HepG2 (cell line): ENCODE results near the gene DGKD. TPM values are rescaled to one million over a fixed set of nuclear protein-coding genes. Genes with fewer than 3 reads are reported as not detected.

ENCODE experiments used
- ATAC-seq: fragments of 200-7000 bp; cut with Tn5 transposase; 3 replicates; pipeline ENCODE4 v1.9.1; 2020; ENCODE audit warnings: mild to moderate bottlenecking, moderate library complexity
- BruUV-seq: library from RNA; stranded (reverse); fragments of 400-500 nt; replicated peaks from 2 replicates; lab custom pipeline; 2021; lab: Mats Ljungman, UMichigan
- CTCF ChIA-PET: fragments of 300-600 bp; formaldehyde crosslinking; extraction: SDS; loops from one replicate; lab custom pipeline; 2021; ENCODE audit warnings: low total read pairs, inconsistent platforms, low intra/inter-chr PET ratio; lab: Yijun Ruan, JAX
- POLR2A ChIA-PET: fragments of 350-600 bp; sonication (Branson Sonifier 250); formaldehyde crosslinking; loops from one replicate; lab custom pipeline; 2020; ENCODE audit warnings: antibody characterized with exemption, inconsistent platforms; lab: Yijun Ruan, JAX
- DNase-seq: peaks from one replicate; pipeline ENCODE4 v3.0.0-alpha.2; 2015; ENCODE audit warnings: low spot score
- FAIRE-seq: peaks from 3 replicates; lab custom pipeline; 2011; peaks lifted over from hg19 to GRCh38; lab: Jason Lieb, UNC
- H2AFZ ChIP-seq: one replicate; pipeline ENCODE4 v1.6.1; 2011; ENCODE audit warnings: low read length, inconsistent platforms
- H3K27ac ChIP-seq: fragments of 300-600 bp; 3 replicates; pipeline ENCODE4 v1.8.0; 2011; ENCODE audit warnings: mixed run types, mild to moderate bottlenecking, mixed read lengths, low read length, inconsistent platforms; ENCODE audit not compliant: insufficient read depth; ENCODE audit errors: extremely low read length
- H3K27me3 ChIP-seq, 2 experiments: fragments of 200-600 bp in 1 of 2; 2 replicates in 1 of 2; 3 replicates in 1 of 2; pipeline versions ENCODE4 v1.6.0 to v1.8.0; 2011; ENCODE audit warnings: low read length in 2 of 2, mild to moderate bottlenecking in 2 of 2, moderate library complexity in 2 of 2, inconsistent platforms in 1 of 2; ENCODE audit not compliant: insufficient read depth in 2 of 2, control insufficient read depth in 1 of 2
- H3K36me3 ChIP-seq, 2 experiments: fragments of 200-600 bp in 1 of 2; replicated peaks in 1 of 2; 2 replicates in 1 of 2; 3 replicates in 1 of 2; pipeline versions ENCODE4 v1.5.1 to v1.8.0; 2011; ENCODE audit warnings: low read length in 2 of 2, inconsistent platforms in 1 of 2; ENCODE audit not compliant: insufficient read depth in 2 of 2, control insufficient read depth in 1 of 2
- H3K4me1 ChIP-seq: 2 replicates; pipeline ENCODE4 v1.5.1; 2012; ENCODE audit warnings: low read length, inconsistent platforms; ENCODE audit not compliant: insufficient read depth
- H3K4me2 ChIP-seq: 2 replicates; pipeline ENCODE4 v1.6.0; 2011; ENCODE audit warnings: low read depth, low read length, inconsistent platforms
- H3K4me3 ChIP-seq, 3 experiments: fragments of 200-600 bp in 1 of 3; sonication (generic), shearing (Covaris generic) in 1 of 3; replicated peaks in 1 of 3; 2 replicates each; pipeline ENCODE4 v1.5.1; 2011 to 2016; ENCODE audit warnings: low read length in 3 of 3, inconsistent platforms in 2 of 3, low read depth in 2 of 3, mild to moderate bottlenecking in 2 of 3, control low read depth in 1 of 3, mixed read lengths in 1 of 3; ENCODE audit not compliant: insufficient read depth in 1 of 3
- H3K79me2 ChIP-seq: one replicate; pipeline ENCODE4 v1.6.1; 2011; ENCODE audit warnings: low read length, inconsistent platforms; ENCODE audit not compliant: insufficient read depth
- H3K9ac ChIP-seq: 2 replicates; pipeline ENCODE4 v1.6.0; 2011; ENCODE audit warnings: mild to moderate bottlenecking, low read depth, low read length, inconsistent platforms; ENCODE audit not compliant: insufficient read depth
- H3K9me3 ChIP-seq: 2 replicates; pipeline ENCODE4 v1.5.1; 2012; ENCODE audit warnings: mild to moderate bottlenecking, low read length
- H4K20me1 ChIP-seq: 2 replicates; pipeline ENCODE4 v1.6.0; 2011; ENCODE audit warnings: inconsistent platforms, mild to moderate bottlenecking, low read length, moderate library complexity; ENCODE audit not compliant: insufficient read depth
- CSRNP1 ChIP-seq: sonication (generic); formaldehyde crosslinking; IDR thresholded peaks from 2 replicates; pipeline ENCODE4 v1.8.1; 2023; ENCODE audit warnings: mild to moderate bottlenecking, missing genetic modification reagents
- CTCF ChIP-seq: sonication (generic); formaldehyde crosslinking; IDR thresholded peaks from 2 replicates; pipeline ENCODE4 v1.5.0; 2020; ENCODE audit warnings: mild to moderate bottlenecking, missing genetic modification reagents, moderate library complexity
- HDAC1 ChIP-seq: sonication (generic); formaldehyde crosslinking; IDR thresholded peaks from 2 replicates; pipeline ENCODE4 v1.5.1; 2020; ENCODE audit warnings: mild to moderate bottlenecking, missing genetic modification reagents
- PITX1 ChIP-seq: sonication (generic); formaldehyde crosslinking; IDR thresholded peaks from 2 replicates; pipeline ENCODE4 v1.5.1; 2020; ENCODE audit warnings: mild to moderate bottlenecking, missing genetic modification reagents
- SMC3 ChIP-seq: IDR thresholded peaks from 2 replicates; pipeline ENCODE4 v1.6.1; 2011; ENCODE audit warnings: low read length, improper control_type of control experiment
- STAG1 ChIP-seq: sonication (generic); formaldehyde crosslinking; IDR thresholded peaks from 2 replicates; pipeline ENCODE4 v1.4.0; 2020; ENCODE audit warnings: missing genetic modification reagents
- TFDP1 ChIP-seq: IDR thresholded peaks from 2 replicates; pipeline ENCODE4 v1.6.1; 2016; ENCODE audit warnings: missing compliant biosample characterization, missing genetic modification reagents, borderline replicate concordance
- ZSCAN30 ChIP-seq: sonication (generic); formaldehyde crosslinking; IDR thresholded peaks from 2 replicates; pipeline ENCODE4 v1.5.0; 2020; ENCODE audit warnings: mild to moderate bottlenecking, missing genetic modification reagents
- in situ Hi-C: cut with HindIII; loops from 2 replicates; pipeline ENCODE4 v1.10.0; 2017; ENCODE audit warnings: low pct_unique_long_range_greater_than_20kb; ENCODE audit not compliant: extremely low pct_ligation_motif_present
- intact Hi-C: fragments of 100-400 bp; cut with micrococcal nuclease; formaldehyde crosslinking; loops from one replicate; pipeline ENCODE4 v1.10.0; 2022; ENCODE audit not compliant: unreplicated experiment
- polyA plus RNA-seq, 8 experiments: library from polyadenylated mRNA; depleted of rRNA in 3 of 8; stranded (reverse) in 7 of 8; unstranded in 1 of 8; fragments of >200 nt; fragmentation: Illumina TruSeq in 4 of 8; extraction: Trizol in 4 of 8; gene quantifications; 2 replicates each; pipeline versions ENCODE4 v1.2.1 to v1.2.3, GENCODE V29; 2011 to 2016; ENCODE audit warnings: low read depth in 4 of 8, missing spikeins in 1 of 8, mixed read lengths in 1 of 8; ENCODE audit not compliant: insufficient read depth in 1 of 8
- total RNA-seq, 5 experiments: library from RNA; depleted of rRNA; stranded (reverse); fragments of >200 nt; fragmentation: Illumina TruSeq; extraction: Trizol; gene quantifications; 2 replicates each; pipeline ENCODE4 v1.2.3, GENCODE V29; 2016; ENCODE audit warnings: low read depth in 1 of 5

Gene DGKD
- total and polyA plus RNA-seq, 2 of the 13 experiments (the other 11 are each of a cell fraction or from before 2014, with no cell fraction given), result 24.5 to 33.2 TPM

- DNase-seq, result peak; percentile 48
- Histone ChIP-seq H2AFZ (no peak overlapping the region), H3K9ac (no peak overlapping the region), H3K4me2 (no peak overlapping the region), H4K20me1 (no peaks in the 10 kb centered on the region), H3K36me3 (peaks cover 0 to 16% of the 10 kb centered on the region in 2 experiments; a peak in 4 of 5 replicates), H3K27me3 (no peaks in the 10 kb centered on the region), H3K4me1 (no peaks in the 10 kb centered on the region), H3K4me3 (no peak overlapping the region), H3K79me2 (no peaks in the 10 kb centered on the region), H3K27ac (no peak overlapping the region), H3K9me3 (no peaks in the 10 kb centered on the region)
- in situ Hi-C loops (no loop called here), intact Hi-C loops (loop anchor here (1.0 to 5.0 kb wide), 2 partner anchors 39 to 308 kb away; partner anchors contain the start of gene UGT1A5)
- peak; percentile 23 for FAIRE-seq
- ChIA-PET POLR2A (no interaction called here), CTCF (interaction anchor here (1.7 kb wide), 1 partner anchor 39 kb away, joined by 16 read pairs; no protein-coding TSS in a partner anchor)
- ATAC-seq, result peak; percentile 76
- no TSS peak for BruUV-seq
- no peak for TF ChIP-seq TFDP1 (CRISPR knock-in tag)
- no peak for TF ChIP-seq CSRNP1 (CRISPR knock-in tag)
- TF ChIP-seq ZSCAN30, result no peak
- no peak for TF ChIP-seq HDAC1 (CRISPR knock-in tag)
- peak; percentile 69 for TF ChIP-seq CTCF (CRISPR knock-in tag)
- TF ChIP-seq PITX1 (CRISPR knock-in tag), result no peak
- peak; percentile 59 for TF ChIP-seq STAG1 (CRISPR knock-in tag)
- TF ChIP-seq SMC3, result peak; percentile 68
These were observed 49.9 kb downstream of the DGKD start for GRCh38 chr2:233404222-233404621.
